Transverse colon (tissue), 4 donors: ENCODE measurements around the gene AKT1S1.

ENCODE experiments used
- EP300 ChIP-seq: sonication (generic); formaldehyde crosslinking; IDR thresholded peaks from one replicate; pipeline ENCODE4 v1.6.1; 2017; ENCODE audit warnings: antibody characterized with exemption, low read depth
- POLR2A ChIP-seq: fragments of 450-650 bp; IDR thresholded peaks from one replicate; pipeline ENCODE4 v1.6.1; 2016; ENCODE audit warnings: antibody characterized with exemption, mild to moderate bottlenecking, moderate library complexity
- POLR2AphosphoS5 ChIP-seq, 3 donors: sonication (generic); formaldehyde crosslinking; IDR thresholded peaks; one replicate each; pipeline ENCODE4 v1.6.1; 2016; ENCODE audit warnings: antibody characterized with exemption in 3 of 3
- TF ChIP-seq, protein P1 (sequence below), 5 experiments: fragments of 200-600 bp in 3 of 5; fragments of 450-650 bp in 2 of 5; sonication (generic) in 3 of 5; IDR thresholded peaks; 1 replicate in 2 of 5; 2 replicates in 3 of 5; pipeline ENCODE4 v1.5.1; 2016 to 2017; ENCODE audit warnings: antibody characterized with exemption in 5 of 5, inconsistent platforms in 3 of 5, mild to moderate bottlenecking in 2 of 5, moderate library complexity in 1 of 5

DNA sequence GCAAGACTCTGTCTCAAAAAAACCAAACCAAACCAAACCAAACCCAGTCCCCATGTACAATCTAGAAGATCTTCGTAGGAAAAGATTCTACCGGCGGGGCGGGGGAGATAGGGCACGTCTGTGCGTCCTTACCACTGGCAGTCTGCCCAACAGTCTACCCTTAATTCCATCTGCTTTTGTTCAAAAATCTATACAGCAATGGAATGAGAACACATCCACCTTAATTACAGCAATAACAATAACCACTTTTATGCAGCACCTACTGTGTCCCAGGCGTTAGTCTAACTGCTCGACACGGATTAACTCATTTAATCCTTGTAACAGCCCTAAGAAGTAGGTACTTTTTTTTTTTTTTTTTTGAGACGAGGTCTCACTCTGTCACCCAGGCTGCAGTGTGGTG, 49.4 kb upstream of the AKT1S1 start:
- TF ChIP-seq, protein P1, sequence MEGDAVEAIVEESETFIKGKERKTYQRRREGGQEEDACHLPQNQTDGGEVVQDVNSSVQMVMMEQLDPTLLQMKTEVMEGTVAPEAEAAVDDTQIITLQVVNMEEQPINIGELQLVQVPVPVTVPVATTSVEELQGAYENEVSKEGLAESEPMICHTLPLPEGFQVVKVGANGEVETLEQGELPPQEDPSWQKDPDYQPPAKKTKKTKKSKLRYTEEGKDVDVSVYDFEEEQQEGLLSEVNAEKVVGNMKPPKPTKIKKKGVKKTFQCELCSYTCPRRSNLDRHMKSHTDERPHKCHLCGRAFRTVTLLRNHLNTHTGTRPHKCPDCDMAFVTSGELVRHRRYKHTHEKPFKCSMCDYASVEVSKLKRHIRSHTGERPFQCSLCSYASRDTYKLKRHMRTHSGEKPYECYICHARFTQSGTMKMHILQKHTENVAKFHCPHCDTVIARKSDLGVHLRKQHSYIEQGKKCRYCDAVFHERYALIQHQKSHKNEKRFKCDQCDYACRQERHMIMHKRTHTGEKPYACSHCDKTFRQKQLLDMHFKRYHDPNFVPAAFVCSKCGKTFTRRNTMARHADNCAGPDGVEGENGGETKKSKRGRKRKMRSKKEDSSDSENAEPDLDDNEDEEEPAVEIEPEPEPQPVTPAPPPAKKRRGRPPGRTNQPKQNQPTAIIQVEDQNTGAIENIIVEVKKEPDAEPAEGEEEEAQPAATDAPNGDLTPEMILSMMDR (IDR thresholded peaks at IDR 0.05), result no peak
- TF ChIP-seq POLR2A, result no peak
- TF ChIP-seq EP300, result no peak
- no peak for TF ChIP-seq POLR2AphosphoS5 (IDR thresholded peaks at IDR 0.05)
